GM18951 (cell line): ENCODE measurements around the gene PSMC2.

Experiments used
- POLR2A ChIP-seq: IDR thresholded peaks from 4 replicates; pipeline ENCODE4 v1.6.1; 2011; ENCODE audit warnings: mild to moderate bottlenecking; ENCODE audit not compliant: insufficient read length, insufficient read depth; ENCODE audit errors: extremely low read depth
- in situ Hi-C: fragments of 300-500 bp; cut with MboI; formaldehyde crosslinking; loops from one replicate; pipeline ENCODE4 v1.12.0; 2022; ENCODE audit warnings: low sequenced_read_pairs, mixed read lengths, inconsistent platforms; ENCODE audit not compliant: unreplicated experiment

Gene PSMC2

GRCh38 chr7:103347507-103348267 lies at the start of gene PSMC2:
PSMC2 (plus strand) TSS chr7:103347643; CDS start chr7:103347712, 69 bp downstream.
- TF ChIP-seq POLR2A: peak; percentile 67
- in situ Hi-C loops: no loop called here

GRCh38 chr7:103297837-103298179 lies 49.6 kb upstream of the PSMC2 start:
- in situ Hi-C loops: no loop called here
- TF ChIP-seq POLR2A: no peak

- in situ Hi-C loops: no loop called here
- no peak for TF ChIP-seq POLR2A
These were observed 47.8 kb upstream of the PSMC2 start for GRCh38 chr7:103299660-103300059.

- no peak for TF ChIP-seq POLR2A
- in situ Hi-C loops: no loop called here
These were observed 46.0 kb upstream of the PSMC2 start for GRCh38 chr7:103301441-103301840.

GRCh38 chr7:103307503-103308231 lies 39.8 kb upstream of the PSMC2 start:
- no peak for TF ChIP-seq POLR2A
- in situ Hi-C loops: no loop called here

GRCh38 chr7:103314852-103315251 lies 32.6 kb upstream of the PSMC2 start:
- in situ Hi-C loops: no loop called here

GRCh38 chr7:103316380-103316941 lies 31.0 kb upstream of the PSMC2 start:
- no peak for TF ChIP-seq POLR2A
- in situ Hi-C loops: no loop called here

More at GRCh38 chr7:103314852-103315251, 32.6 kb upstream of the PSMC2 start:
- peak; percentile 1 for TF ChIP-seq POLR2A

- in situ Hi-C loops: no loop called here
- TF ChIP-seq POLR2A: no peak
These were observed 30.4 kb upstream of the PSMC2 start for GRCh38 chr7:103317009-103317408.

- in situ Hi-C loops: no loop called here
- no peak for TF ChIP-seq POLR2A
These were observed 21.7 kb upstream of the PSMC2 start for GRCh38 chr7:103325744-103326143.

- TF ChIP-seq POLR2A: no peak
- in situ Hi-C loops: no loop called here
These were observed 10.7 kb upstream of the PSMC2 start for GRCh38 chr7:103336761-103337160.

- no peak for TF ChIP-seq POLR2A
- in situ Hi-C loops: no loop called here
These were observed 8.6 kb upstream of the PSMC2 start for GRCh38 chr7:103338864-103339263.

GRCh38 chr7:103341466-103341865 lies 6.0 kb upstream of the PSMC2 start:
- TF ChIP-seq POLR2A: no peak
- in situ Hi-C loops: no loop called here

GRCh38 chr7:103343332-103343731 lies 4.1 kb upstream of the PSMC2 start:
- no peak for TF ChIP-seq POLR2A
- in situ Hi-C loops: no loop called here
